WTC11 (cell line): ENCODE measurements around the gene ZDHHC24. TPM values are rescaled to one million over a fixed set of nuclear protein-coding genes. Genes with fewer than 3 reads are reported as not detected.

Experiments
- ATAC-seq: fragments of 200-7000 bp; cut with Tn5 transposase; 2 replicates; pipeline ENCODE4 v1.10.0; 2021; ENCODE audit warnings: mild to moderate bottlenecking, moderate library complexity
- CTCF ChIA-PET: fragments of 300-600 bp; sonication (Branson Sonifier 250); formaldehyde crosslinking; loops from one replicate; lab custom pipeline; 2021; ENCODE audit warnings: antibody characterized with exemption; lab: Charles Lee
- POLR2A ChIA-PET: fragments of 350-600 bp; sonication (Branson Sonifier 250); formaldehyde crosslinking; loops from one replicate; lab custom pipeline; 2021; ENCODE audit warnings: antibody characterized with exemption; lab: Charles Lee
- DNase-seq: peaks from one replicate; pipeline ENCODE4 v3.0.0; 2021; ENCODE audit warnings: low spot score
- H3K27ac Mint-ChIP-seq: 2 replicates; pipeline ENCODE4 v1.8.0; 2021; ENCODE audit warnings: mixed read lengths
- H3K27me3 Mint-ChIP-seq: 2 replicates; pipeline ENCODE4 v1.8.0; 2021; ENCODE audit warnings: low read depth, mild to moderate bottlenecking, moderate library complexity, mixed read lengths
- H3K36me3 Mint-ChIP-seq: 2 replicates; pipeline ENCODE4 v1.8.0; 2021; ENCODE audit warnings: mixed read lengths
- H3K4me1 Mint-ChIP-seq: 2 replicates; pipeline ENCODE4 v1.8.0; 2022; ENCODE audit warnings: mixed read lengths
- H3K4me3 Mint-ChIP-seq: 2 replicates; pipeline ENCODE4 v1.8.0; 2021; ENCODE audit warnings: mild to moderate bottlenecking, moderate library complexity, mixed read lengths
- H3K9me3 Mint-ChIP-seq: 2 replicates; pipeline ENCODE4 v1.8.0; 2021; ENCODE audit warnings: mixed read lengths
- ATF3 ChIP-seq: sonication (generic); formaldehyde crosslinking; conservative IDR thresholded peaks from 2 replicates; pipeline ENCODE4 v1.8.1; 2022; ENCODE audit warnings: mild to moderate bottlenecking, missing genetic modification reagents
- ESRRA ChIP-seq: sonication (generic); formaldehyde crosslinking; IDR thresholded peaks from 2 replicates; pipeline ENCODE4 v1.8.1; 2022; ENCODE audit warnings: mild to moderate bottlenecking, missing genetic modification reagents, borderline replicate concordance
- FOXJ3 ChIP-seq: sonication (generic); formaldehyde crosslinking; IDR thresholded peaks from 2 replicates; pipeline ENCODE4 v1.9.0; 2021; ENCODE audit warnings: missing genetic modification reagents, mild to moderate bottlenecking, borderline replicate concordance
- JUN ChIP-seq: sonication (generic); formaldehyde crosslinking; IDR thresholded peaks from 2 replicates; pipeline ENCODE4 v1.8.0; 2023; ENCODE audit warnings: mild to moderate bottlenecking, missing genetic modification reagents
- NR2C2 ChIP-seq: sonication (generic); formaldehyde crosslinking; IDR thresholded peaks from 2 replicates; pipeline ENCODE4 v1.8.0; 2022; ENCODE audit warnings: mild to moderate bottlenecking, missing genetic modification reagents
- SMAD3 ChIP-seq: sonication (generic); formaldehyde crosslinking; IDR thresholded peaks from 2 replicates; pipeline ENCODE4 v1.8.0; 2022; ENCODE audit warnings: missing genetic modification reagents, mild to moderate bottlenecking, borderline replicate concordance
- SMAD4 ChIP-seq: sonication (generic); formaldehyde crosslinking; IDR thresholded peaks from 2 replicates; pipeline ENCODE4 v1.8.0; 2022; ENCODE audit warnings: mild to moderate bottlenecking, missing genetic modification reagents
- SP1 ChIP-seq: sonication (generic); formaldehyde crosslinking; conservative IDR thresholded peaks from 2 replicates; pipeline ENCODE4 v1.8.1; 2022; ENCODE audit warnings: missing genetic modification reagents
- TEAD4 ChIP-seq: sonication (generic); formaldehyde crosslinking; IDR thresholded peaks from 2 replicates; pipeline ENCODE4 v1.8.0; 2022; ENCODE audit warnings: mild to moderate bottlenecking, missing genetic modification reagents
- ZNF121 ChIP-seq: sonication (generic); formaldehyde crosslinking; IDR thresholded peaks from 2 replicates; pipeline ENCODE4 v1.8.0; 2023; ENCODE audit warnings: missing genetic modification reagents
- ZNF532 ChIP-seq: fragments of 250-450 bp; sonication (Bioruptor Pico); IDR thresholded peaks from 2 replicates; pipeline ENCODE4 v1.9.0; 2021; ENCODE audit warnings: mild to moderate bottlenecking, borderline replicate concordance
- ZSCAN18 ChIP-seq: fragments of 250-450 bp; sonication (Bioruptor Pico); IDR thresholded peaks from 2 replicates; pipeline ENCODE4 v2.1.2; 2022; ENCODE audit warnings: mild to moderate bottlenecking, moderate library complexity
- total RNA-seq: library from RNA; stranded (reverse); gene quantifications from 3 replicates; pipeline ENCODE4 v1.2.3, GENCODE V29; 2021
- TF ChIP-seq, protein P1 (sequence below): sonication (generic); formaldehyde crosslinking; IDR thresholded peaks from 2 replicates; pipeline ENCODE4 v1.8.0; 2022; ENCODE audit warnings: mild to moderate bottlenecking, missing genetic modification reagents

ZDHHC24 gene
- total RNA-seq, 1 experiment from 2014 or later = 14.8 TPM

- ATAC-seq (no peak), DNase-seq (peak; percentile 53)
- CTCF ChIA-PET = interaction anchor here (0.6 to 3.9 kb wide), 6 partner anchors 9 to 110 kb away, joined by 3 to 23 read pairs (median 5); partner anchors contain the start of genes CCDC87, CCS and RBM4B
- no peak for TF ChIP-seq NR2C2 (CRISPR knock-in tag)
- TF ChIP-seq SP1 (CRISPR knock-in tag) = no peak
- TF ChIP-seq ESRRA (CRISPR knock-in tag) = no peak
- TF ChIP-seq ATF3 = no peak
- no peak for TF ChIP-seq SMAD4 (CRISPR knock-in tag)
- TF ChIP-seq SMAD3 (CRISPR knock-in tag) = no peak
- no peak for TF ChIP-seq TEAD4 (CRISPR knock-in tag)
- TF ChIP-seq ZNF532 (CRISPR knock-in tag) = no peak
- TF ChIP-seq, protein P1, sequence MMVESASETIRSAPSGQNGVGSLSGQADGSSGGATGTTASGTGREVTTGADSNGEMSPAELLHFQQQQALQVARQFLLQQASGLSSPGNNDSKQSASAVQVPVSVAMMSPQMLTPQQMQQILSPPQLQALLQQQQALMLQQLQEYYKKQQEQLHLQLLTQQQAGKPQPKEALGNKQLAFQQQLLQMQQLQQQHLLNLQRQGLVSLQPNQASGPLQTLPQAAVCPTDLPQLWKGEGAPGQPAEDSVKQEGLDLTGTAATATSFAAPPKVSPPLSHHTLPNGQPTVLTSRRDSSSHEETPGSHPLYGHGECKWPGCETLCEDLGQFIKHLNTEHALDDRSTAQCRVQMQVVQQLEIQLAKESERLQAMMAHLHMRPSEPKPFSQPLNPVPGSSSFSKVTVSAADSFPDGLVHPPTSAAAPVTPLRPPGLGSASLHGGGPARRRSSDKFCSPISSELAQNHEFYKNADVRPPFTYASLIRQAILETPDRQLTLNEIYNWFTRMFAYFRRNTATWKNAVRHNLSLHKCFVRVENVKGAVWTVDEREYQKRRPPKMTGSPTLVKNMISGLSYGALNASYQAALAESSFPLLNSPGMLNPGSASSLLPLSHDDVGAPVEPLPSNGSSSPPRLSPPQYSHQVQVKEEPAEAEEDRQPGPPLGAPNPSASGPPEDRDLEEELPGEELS (CRISPR knock-in tag) = no peak
- TF ChIP-seq FOXJ3 (CRISPR knock-in tag) = no peak
- TF ChIP-seq ZSCAN18 (CRISPR knock-in tag) = no peak
- no peak for TF ChIP-seq ZNF121 (CRISPR knock-in tag)
- Mint-ChIP-seq H3K4me1 (peaks cover 21% of the 10 kb centered on the region), H3K9me3 (peaks cover 3% of the 10 kb centered on the region; the same call in 1 of the 2 replicates), H3K27ac (peak within 1 kb of the TSS; percentile 48; the same call in 1 of the 2 replicates), H3K27me3 (peaks cover 15% of the 10 kb centered on the region), H3K4me3 (peak within 1 kb of the TSS; percentile 16; the same call in 1 of the 2 replicates), H3K36me3 (peaks cover 2% of the 10 kb centered on the region)
- POLR2A ChIA-PET = no interaction called here
These were observed 22.5 kb upstream of the ZDHHC24 start, which contains the start of gene CTSF for GRCh38 chr11:66568124-66568916. CTSF (minus strand) TSS chr11:66568606; CDS start chr11:66568486, 120 bp downstream.

DNA sequence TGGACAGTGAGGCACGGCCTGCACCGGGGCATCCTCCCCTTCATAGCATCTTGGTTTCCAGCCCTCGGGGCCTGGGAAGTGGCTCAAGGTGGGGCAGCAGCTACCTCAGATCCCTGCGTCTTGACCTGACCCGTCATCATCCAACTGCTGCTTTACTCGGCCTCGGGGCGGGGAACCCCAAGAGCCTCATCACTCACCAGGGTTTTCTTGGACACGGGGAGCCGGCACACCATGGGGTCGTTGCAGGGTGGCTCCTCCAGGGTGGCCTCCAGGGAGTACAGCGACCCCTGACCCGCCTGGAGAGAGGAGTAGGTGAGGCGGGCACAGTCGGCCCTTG, 21.9 kb upstream of the ZDHHC24 start:
- Mint-ChIP-seq H3K36me3 (0 out of 2 replicates have a peak, but pooled peaks cover 5% of the 10 kb centered on the region), H3K27ac (no peak overlapping the region), H3K4me1 (peaks cover 21% of the 10 kb centered on the region), H3K9me3 (no peaks in the 10 kb centered on the region; the same call in 1 of the 2 replicates), H3K27me3 (peaks cover 15% of the 10 kb centered on the region), H3K4me3 (peak overlapping the region; percentile 16; the same call in 1 of the 2 replicates)
- POLR2A ChIA-PET = no interaction called here
- ATAC-seq (no peak), DNase-seq (no peak)
- no peak for TF ChIP-seq JUN (CRISPR knock-in tag)
- CTCF ChIA-PET = interaction anchor here (0.6 to 3.9 kb wide), 3 partner anchors 8 to 110 kb away, joined by 3 to 23 read pairs (median 18); partner anchors contain the start of genes CCDC87, CCS and RBM4B
